ENCODE results near the gene NPB.
A peak's percentile ranks its signal among the peaks of the same experiment; 100 is the strongest.

Gene NPB

DNA sequence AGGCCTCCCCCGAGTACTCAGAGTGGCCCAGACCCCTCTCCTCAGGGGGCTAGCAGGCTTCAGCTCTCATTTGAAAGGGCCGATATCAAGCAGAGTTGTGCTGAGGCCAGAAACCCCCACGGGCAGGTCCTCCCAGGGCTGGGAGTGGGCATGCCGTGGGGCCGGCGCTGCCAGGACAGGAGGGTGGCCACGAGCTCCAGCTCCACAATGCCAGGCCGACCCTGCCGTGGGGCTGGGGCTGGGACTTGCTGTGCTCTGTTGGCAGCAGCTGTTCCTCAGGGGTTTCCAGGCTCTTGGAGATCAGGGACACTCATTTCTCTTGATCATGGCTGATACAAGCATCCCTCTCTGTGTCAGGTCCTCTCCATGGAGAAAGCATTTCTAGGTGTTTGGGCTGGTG lies 3.2 kb upstream of the NPB start:
- DNase-seq (ENCODE audit: low read depth in 2 of 2), result no peak

DNA sequence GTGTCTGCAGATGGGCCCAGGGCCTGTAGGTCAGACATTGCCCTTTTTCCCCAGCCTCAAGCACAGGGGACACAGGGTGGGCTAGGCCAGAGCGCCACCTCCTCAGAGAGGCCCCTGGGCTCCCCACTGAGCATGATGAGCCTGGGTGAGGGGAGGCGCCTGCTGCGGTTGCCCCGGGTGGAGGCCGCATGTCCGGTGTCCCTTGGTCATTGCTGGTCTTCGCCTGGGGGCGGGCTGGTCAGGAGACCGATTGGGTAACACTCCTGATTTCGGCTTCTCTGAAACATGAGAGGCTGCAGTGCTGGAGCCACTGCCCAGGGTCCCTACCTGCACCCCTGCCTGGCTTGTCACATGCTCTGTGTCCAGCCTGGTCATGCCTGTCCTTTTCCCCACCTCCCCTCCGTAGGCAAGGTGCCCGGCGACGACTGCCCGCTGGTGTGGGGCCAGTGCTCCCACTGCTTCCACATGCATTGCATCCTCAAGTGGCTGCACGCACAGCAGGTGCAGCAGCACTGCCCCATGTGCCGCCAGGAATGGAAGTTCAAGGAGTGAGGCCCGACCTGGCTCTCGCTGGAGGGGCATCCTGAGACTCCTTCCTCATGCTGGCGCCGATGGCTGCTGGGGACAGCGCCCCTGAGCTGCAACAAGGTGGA lies 2.4 kb upstream of the NPB start:
- DNase-seq (ENCODE audit: low read depth in 2 of 2), result no peak

GRCh38 chr17:81900181-81900820 lies 1.7 kb upstream of the NPB start:
- no peak for DNase-seq (ENCODE audit: low read depth in 2 of 2)

DNA sequence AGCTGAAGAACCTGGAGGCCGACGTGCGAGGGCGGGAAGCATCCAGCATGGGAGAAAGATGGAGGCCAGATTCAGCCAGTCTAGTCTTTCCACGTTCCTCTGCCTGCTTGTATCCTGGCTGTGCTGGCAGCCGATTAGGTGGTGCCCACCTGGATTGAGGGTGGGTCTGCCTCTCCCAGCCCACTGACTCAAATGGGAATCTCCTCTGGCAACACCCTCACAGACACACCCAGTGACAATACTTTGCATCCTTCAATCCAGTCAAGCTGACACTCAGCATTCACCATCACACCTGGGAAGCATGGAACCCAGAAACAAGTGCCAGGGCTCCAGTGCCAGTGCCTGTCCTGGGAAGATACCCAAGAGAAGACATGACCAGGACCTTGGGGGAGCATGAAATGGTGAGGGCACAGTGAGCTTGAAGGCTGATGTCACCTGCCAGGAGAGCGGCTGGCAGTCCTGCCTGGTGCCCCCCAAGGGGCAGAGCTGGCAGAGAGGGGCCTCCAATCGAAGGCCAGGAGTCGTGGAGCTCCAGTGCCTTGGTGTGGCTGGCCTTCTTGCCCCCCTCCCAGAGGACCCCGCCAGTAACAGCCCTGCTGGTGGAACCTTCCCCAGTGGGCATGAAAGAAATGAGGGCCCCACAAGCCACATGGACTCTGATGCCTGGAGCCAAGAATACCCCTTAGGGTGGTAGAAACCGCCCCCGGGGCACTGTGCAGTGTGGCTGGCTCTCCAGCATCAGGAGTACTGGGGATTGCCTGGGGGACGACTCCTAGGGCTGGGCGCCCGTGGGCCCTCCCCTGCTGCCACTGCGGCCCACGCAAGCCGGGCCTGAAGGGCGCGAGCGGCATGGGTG lies 643 bp upstream of the NPB start:
- no peak for DNase-seq (ENCODE audit: low read depth in 2 of 2)

DNA sequence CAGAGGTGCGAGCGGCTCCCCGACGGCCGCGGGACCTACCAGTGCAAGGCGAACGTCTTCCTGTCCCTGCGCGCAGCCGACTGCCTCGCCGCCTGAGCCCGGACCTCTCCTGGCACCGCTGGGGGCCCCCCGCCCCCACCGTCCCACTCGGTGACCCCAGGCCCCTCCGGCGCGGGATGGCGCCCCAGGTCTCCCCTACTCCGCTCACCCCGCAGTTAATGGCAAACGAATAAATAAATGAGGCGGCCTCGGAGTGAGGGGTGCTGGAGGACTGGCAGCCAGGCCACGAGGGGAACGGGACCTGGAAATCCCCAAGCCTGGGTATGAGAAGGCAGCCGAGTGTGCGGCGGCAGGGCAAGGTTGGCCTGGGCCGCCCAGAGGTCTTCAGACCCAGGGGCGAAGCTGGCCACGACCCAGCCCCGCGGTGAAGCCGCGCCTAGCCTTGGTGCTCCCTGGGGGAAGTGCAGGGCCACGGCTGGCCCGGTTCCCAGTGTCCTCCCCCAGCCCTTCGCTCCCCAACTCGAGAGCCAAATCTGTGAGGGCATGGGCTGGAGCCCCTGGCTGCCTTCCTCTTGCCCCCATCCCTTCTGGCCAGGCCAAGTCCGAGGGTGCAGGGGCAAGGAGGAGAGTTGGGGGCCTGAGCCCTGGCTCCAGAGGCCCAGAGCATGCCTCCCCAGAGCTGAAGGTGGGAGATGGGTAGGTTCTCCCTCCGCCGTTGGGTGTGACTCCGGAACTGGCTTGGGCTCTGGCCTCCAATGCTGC lies 796 bp downstream of the NPB start:
- no peak for DNase-seq (ENCODE audit: low read depth in 2 of 2)

DNA sequence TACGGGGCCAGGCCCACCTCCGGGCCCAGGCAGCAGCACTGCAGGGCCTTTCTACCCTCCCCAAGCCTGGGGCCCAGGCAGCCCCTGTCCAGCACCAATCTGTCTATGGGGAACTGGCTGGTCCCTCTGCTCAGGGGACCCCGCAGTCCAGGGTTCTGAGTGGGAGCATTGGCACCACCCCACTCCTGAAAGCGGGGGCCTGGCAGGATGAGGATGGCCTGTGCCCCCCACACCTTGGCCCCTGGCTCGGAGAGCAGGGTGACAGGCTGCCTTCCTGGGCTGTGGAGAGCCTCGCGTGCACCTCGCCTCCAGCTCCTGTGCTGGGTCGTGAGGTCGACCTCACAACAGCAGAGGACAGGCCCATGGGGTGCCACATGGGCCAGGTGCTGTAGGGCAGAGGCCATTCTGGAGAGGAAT lies 1.4 kb downstream of the NPB start:
- no peak for DNase-seq (ENCODE audit: low read depth in 2 of 2)

GRCh38 chr17:81903896-81904599 lies 2.0 kb downstream of the NPB start:
- no peak for DNase-seq (ENCODE audit: low read depth in 2 of 2)

GRCh38 chr17:81904600-81905423 lies 2.8 kb downstream of the NPB start:
- DNase-seq (ENCODE audit: low read depth in 2 of 2), result no peak

DNA sequence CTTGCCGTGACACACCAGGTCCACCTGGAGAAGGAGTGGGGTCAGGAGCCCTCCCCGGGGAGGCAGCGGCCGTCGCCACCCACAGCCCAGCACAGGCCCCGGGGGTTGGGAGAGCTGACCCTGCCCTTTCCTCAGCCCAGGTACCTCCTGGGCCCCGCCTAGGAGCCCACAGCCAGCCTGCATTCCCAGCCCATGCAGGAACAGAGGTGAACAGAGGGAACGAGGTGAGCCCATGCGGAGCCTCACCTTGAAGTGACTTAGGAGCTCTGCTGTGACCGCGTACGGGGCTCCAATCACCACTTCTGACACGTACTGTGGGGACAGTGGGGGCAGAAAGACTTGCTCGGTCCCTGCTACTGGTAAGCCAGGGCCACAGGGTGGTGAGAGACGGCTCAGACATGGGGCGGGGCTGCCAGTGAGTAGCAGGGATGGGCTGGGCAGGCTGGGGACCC lies 3.4 kb downstream of the NPB start:
- DNase-seq (ENCODE audit: low read depth in 2 of 2), result no peak

DNA sequence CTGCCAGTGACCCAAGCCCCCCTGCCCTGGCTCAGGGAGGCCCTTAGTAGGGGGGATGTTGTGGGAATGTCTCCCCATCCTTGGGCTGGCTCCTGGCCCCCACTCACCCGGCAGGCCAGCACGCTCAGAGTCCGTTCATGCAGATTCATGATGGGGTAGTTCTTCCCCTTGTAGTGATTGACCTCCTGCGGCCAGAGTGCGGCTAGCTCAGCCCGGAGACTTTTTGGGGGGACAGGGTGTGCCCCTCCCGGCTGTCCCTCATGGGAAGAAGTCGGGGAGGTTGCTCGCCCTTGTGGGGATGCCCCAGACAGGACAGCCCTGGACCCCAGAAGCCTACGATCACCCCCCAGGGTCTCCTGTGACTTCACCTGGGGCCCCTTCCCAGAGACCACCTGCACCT lies 4.0 kb downstream of the NPB start:
- DNase-seq (ENCODE audit: low read depth in 2 of 2), result no peak

DNA sequence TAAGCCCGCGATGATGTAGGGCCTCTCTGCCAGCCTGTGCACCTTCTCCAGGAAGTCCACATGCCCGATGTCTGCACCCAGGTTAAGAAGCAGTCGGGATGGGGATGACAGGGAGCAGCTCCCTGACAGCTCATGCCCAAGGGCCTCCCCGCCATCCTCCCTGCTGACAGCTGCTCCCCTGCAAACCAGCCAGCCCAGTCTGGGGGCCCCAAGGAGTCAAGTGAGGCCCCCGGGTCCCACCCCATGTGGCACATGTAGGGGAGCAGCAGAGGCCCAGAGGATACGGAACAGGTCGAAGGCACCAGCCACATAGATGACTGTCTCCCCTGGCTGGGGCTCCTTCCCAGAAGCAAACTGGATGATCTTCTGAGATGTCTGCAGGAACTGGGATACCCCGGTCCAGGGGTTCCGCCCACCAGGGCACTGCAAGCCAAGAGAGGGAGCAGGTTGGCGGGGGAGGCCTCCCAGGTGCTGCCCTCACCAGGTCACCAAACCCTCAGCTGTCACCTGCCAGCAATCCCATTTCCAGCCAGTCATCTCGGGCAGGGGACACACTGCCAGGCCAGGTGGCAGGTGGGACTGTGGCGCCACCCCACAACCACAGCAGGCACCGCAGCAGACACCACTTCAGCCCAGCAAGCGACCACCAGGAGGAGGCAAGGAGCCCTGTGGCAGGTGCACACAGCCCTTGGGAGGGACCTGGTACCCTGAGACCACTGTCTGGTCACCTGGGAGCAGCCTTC lies 4.6 kb downstream of the NPB start:
- DNase-seq (ENCODE audit: low read depth in 2 of 2), result no peak

DNA sequence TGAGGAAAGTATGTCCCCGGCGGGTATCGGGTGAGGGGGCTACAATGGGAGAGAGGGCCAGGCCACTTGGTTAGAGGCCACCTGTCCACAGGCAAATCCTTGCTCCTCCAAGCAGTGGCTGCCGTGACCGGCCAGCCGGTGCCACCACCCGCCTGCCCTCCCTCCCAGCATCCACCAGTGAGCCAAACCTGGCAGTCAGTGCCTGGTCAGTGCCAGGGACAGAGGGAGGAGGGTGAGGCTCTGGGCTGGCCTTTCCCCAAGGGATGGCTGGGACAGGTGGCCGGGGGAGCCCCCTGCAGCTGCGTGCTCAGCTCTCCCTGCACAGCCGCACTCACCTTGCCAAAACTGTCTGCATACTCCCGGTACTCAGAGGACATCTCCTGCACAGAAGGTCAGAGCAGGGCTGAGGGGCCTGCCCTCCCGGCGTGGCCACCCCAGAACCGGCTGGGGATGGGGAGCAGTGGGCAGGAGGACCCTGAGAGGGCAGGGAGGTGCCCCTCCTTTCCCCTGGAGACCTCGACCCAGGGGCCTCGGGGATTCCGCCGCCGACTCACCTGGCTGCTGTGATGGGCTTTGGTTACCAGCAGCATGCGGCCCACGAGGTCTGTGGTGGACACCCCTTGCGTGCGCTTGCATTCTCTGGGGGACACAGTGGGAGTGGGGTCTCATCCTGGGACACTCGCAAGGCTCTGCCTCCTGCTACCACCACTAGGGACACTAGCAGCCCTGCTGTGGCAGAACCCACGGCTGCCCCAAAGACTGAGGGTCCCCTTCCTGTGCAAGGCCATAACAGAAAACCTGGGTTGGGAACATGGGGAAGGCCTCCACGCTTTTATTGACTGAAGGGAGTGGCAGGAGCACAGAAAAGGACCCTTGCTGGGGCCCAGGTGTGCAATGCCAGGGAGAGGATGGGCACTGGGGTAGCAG lies 5.4 kb downstream of the NPB start:
- DNase-seq (ENCODE audit: low read depth in 2 of 2), result no peak

- DNase-seq (ENCODE audit: low read depth in 2 of 2), result no peak
These were observed 6.8 kb downstream of the NPB start for GRCh38 chr17:81908793-81909192.

- DNase-seq (ENCODE audit: low read depth in 2 of 2), result no peak
These were observed 7.2 kb downstream of the NPB start for GRCh38 chr17:81909231-81909630.

DNA sequence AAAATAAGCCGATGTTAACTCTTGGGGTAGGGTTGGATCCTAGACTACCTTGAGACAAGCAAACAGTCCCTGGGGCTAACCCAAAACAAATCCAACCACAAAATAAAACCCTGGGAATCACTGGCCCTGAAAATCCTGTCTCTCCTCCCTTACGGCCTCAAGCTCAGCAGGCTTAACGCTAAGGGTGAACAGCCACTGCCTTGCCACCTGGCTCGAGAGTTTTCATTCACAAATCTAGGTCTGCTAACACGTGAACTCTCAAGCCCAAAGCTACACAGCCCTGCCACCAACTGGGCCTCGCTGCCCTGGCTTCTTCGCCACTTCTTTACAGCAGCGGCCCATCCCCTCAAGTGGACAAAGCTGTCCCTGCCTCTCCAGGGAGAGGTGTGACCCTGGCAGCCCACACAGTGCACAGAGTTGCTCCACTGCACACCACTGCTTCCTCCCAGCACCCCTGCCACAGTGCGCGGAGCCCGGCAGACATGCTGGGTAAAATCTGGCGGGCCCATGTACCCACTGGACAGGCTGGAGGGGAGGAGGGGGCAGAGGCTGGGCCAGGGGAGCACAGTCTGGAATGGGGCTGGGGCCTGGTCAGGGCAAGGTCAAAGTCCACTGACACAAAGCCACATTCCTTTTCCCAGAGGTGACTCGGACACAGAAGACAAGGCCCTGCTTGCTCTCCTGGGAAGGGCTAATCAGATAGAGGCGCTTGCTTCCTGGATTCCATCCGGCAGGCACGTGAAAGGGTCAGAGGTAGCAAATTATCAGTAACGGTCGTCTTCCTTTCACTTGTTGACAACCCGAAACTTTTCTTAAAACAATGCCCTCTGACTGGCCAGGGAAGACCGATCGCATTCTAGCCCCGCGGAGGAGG lies 8.2 kb downstream of the NPB start:
- no peak for DNase-seq (ENCODE audit: low read depth in 2 of 2)

DNA sequence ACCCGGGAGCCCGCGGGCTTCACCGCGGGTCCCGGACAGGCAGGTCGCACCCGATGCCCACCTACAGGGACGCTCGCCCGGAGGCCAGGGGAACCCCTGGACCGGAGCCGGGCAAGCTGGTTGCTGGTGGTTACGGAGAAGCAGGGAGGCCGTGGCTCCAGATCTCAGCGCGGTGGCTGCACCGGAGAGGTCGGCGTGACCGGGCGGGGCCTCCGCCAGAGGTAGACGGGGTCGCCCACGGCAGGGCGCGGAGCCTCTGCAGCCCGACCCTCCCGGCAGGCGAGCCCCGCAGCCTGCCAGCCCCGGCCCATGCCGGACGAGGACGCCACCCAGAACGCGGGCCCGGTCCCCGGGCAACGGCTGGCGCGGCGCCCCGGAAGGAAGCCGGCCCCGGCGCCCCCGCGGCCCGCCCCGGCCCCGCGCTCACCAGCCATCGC lies 8.8 kb downstream of the NPB start:
- DNase-seq (ENCODE audit: low read depth in 2 of 2), result no peak

- peak; percentile 85 to 89 for DNase-seq (ENCODE audit: low read depth in 2 of 2)
These were observed 9.4 kb downstream of the NPB start, which contains the start of gene PCYT2 for GRCh38 chr17:81911277-81911961. Gene PCYT2 (minus strand): TSS chr17:81911399. CDS start chr17:81911355, 44 bp downstream.
